AG10803 (cell line): ENCODE measurements around the gene LRP1.

Source experiments
- DNase-seq: peaks from one replicate; pipeline ENCODE4 v3.0.0; 2010; ENCODE audit warnings: low read depth
- H3K4me3 ChIP-seq: 2 replicates; pipeline ENCODE4 v1.5.1; 2011; ENCODE audit warnings: mild to moderate bottlenecking, low read length, control low read depth
- TF ChIP-seq, protein P1 (sequence below): conservative IDR thresholded peaks from 2 replicates; pipeline ENCODE4 v1.5.1; 2011; ENCODE audit warnings: mild to moderate bottlenecking, low read length, control low read depth, inconsistent platforms

LRP1 gene

DNA sequence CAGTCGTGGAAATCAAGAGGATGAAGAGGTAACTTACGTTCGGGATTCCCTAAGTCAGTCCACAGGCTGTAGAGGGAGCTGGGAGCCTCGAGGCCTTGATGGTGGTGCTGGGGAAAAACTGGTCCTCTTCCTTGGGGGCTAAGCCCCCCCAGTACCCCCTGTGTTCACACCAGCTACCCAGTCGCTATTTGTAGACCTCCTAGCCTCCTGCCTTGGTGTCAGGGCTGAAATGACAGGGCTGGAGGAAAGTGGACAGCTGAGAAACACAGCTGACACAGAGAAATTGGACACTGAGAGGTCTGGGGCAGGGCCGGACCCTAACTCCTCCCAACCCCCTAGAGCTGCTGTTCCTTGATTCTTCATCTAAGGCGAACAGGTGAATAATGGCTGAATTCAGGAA, 122.7 kb downstream of the LRP1 start, which contains the start of gene STAC3:
TSS of gene STAC3 (minus strand) at position 232 of the 400 bp plus-strand sequence. CDS start 1,551 bp downstream, outside the sequence.
- DNase-seq, result no peak
- TF ChIP-seq, protein P1, sequence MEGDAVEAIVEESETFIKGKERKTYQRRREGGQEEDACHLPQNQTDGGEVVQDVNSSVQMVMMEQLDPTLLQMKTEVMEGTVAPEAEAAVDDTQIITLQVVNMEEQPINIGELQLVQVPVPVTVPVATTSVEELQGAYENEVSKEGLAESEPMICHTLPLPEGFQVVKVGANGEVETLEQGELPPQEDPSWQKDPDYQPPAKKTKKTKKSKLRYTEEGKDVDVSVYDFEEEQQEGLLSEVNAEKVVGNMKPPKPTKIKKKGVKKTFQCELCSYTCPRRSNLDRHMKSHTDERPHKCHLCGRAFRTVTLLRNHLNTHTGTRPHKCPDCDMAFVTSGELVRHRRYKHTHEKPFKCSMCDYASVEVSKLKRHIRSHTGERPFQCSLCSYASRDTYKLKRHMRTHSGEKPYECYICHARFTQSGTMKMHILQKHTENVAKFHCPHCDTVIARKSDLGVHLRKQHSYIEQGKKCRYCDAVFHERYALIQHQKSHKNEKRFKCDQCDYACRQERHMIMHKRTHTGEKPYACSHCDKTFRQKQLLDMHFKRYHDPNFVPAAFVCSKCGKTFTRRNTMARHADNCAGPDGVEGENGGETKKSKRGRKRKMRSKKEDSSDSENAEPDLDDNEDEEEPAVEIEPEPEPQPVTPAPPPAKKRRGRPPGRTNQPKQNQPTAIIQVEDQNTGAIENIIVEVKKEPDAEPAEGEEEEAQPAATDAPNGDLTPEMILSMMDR, result no peak
- no peak within 1 kb of the TSS for H3K4me3 ChIP-seq

DNA sequence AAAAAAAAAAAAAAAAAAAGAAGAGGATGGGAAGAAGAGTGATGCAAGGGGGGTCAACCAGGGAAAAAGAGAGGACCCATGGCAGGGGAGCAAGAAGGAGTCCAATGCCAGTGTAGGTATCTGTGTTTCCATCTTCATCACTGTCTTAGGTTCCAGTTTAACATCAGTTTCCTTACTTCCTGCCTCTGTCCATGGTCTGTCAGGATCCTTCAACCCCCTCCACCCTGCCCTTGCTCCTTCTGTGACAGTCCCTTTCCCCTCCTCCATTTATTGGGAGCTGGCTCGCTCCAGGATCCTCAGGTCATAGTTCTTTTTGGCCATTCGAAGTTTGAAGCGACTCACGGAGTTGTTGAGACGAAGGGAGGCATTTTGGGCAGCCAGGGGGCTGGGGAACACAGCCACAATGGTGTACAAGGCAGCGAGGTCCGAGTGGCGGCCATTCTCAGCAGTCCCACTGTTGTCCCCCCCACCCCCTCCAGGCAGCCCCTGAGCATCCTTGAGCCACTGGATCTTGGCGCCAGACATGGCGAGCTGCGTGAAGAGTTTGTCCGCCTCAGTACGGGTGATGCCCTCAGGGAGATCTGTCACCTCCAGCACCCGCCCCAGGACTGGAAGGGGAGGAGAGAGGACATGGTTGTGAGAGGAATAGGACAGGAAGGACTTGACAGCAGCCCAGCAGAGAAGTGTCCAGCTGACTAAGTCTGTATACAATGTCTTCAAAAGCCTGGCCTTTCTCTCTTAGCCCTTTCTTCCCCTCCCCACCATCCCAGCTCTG, 126.4 kb downstream of the LRP1 start:
- TF ChIP-seq, protein P1, result no peak

DNA sequence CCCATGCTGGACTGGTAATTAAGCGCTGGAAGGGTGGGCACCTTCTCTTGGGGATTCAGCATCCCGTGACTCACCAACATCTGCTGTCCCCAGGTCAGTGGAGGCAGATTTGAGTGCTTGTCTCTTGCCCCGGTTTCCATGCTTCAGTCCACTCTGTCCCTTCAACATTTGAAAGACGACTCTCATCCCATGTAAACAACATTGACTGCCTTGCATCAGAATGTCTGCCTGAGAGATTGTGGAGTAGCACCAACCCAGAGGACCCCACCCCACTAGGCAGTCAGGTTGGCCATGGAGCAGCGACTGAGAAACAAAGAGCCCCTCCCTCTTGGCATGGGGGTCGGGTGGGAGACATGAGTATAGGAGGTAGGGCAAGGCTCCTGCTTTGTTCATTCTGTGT, 127.6 kb downstream of the LRP1 start:
- TF ChIP-seq, protein P1, result no peak
- no peak overlapping the region for H3K4me3 ChIP-seq
- DNase-seq, result no peak

More for the DNA sequence above, 126.4 kb downstream of the LRP1 start:
- no peak overlapping the region for H3K4me3 ChIP-seq
- DNase-seq, result no peak

DNA sequence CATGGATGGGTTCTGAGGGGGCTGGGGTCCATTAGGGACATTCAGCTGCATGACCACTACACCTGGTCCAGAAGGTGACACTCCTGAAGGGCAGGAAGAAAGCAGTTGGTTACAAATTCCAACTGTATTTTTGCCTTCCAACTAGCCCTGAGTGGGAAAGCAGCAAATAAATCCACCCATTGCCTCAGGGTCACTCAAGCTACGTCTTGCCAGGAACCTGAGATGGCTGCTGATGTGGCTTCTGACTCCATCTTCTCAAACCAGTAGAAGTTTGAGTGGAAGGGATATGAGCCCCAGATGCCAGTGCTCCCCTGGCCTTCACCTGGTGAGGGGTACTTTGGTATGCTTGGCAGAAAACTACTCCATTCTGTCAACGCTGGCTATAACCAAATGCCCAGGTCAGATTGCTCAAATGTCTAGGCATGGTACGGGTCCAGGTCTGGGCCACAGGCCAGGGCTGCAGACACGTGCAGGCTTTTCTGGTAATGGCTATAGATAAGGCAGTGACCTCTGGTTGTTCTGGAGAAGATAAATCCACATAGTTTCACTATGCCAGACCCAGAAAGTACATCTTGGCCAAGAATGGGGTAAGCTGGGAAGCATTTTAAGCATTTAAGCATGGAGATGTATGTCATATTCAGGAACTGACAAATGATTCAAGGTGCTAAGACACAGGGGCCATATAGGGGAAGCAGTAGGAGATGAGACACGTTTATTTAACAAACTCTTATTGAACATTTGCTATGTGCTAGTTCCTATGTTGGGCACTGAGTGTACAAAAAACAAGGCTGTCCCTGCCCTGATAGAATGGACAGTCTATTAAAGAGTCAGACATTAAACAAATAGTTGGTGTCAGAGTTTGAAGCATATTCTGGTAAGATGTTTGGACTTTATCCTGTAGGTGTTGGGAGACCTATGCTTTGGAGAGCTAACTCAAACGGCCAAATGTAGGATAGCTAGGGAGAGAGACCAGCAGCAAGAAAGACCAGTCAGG, 131.0 kb downstream of the LRP1 start:
- no peak overlapping the region for H3K4me3 ChIP-seq
- TF ChIP-seq, protein P1, result no peak
- DNase-seq, result no peak

DNA sequence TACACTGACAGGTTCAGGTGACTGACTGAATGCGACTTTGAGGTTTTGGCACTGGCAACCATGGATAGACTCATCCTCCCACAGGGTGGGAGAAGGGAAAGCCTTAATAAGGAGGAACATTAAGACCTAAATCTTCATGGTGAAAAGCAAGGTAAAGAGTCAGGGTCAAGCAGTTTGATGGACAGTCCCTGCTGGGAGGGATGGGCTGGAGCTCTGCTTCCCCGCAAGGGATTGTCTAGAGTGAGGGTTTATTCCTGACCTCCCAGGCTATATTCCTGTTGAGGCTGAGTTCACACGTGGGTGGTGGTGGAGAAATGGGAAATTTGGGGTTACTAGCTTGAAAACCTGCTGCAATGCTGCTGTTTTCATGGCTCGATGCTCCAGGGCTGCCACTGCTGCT, 132.1 kb downstream of the LRP1 start:
- no peak overlapping the region for H3K4me3 ChIP-seq
- DNase-seq, result no peak
- TF ChIP-seq, protein P1, result no peak

DNA sequence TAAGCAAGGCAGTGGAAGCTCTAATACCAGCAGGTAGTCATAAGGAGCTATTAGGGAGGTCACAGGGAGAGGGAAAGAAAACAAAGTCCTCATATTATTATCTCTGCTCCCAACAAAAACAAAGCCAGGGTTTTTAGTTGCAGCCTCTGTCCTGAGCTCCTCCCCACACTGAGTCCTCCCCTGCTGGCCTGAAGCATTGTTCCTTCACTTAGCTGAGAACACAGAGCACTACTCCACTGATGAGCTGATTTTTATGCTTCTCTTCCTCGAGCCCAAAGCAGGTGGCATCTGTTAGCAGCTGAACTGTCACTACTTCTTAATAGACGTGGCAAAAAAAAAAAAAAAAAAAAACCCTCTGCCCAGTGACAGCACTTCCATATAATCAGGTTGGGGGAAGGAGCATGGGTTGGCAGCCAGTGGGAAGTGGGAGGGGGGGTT, 133.2 kb downstream of the LRP1 start:
- TF ChIP-seq, protein P1, result no peak
- H3K4me3 ChIP-seq, result no peak overlapping the region
- DNase-seq, result no peak
